Activated T-cell treated with anti-CD3 and anti-CD28 coated beads, Interleukin-2, amount 50 U/mL, for 72 hours (primary cell): ENCODE results near the gene LRRC4C. TPM values are rescaled to one million over a fixed set of nuclear protein-coding genes. Genes with fewer than 3 reads are reported as not detected.

ENCODE experiments used
- ATAC-seq, 2 donors: fragments of 150-1000 bp; cut with Tn5 transposase; replicated peaks in 1 of 2; 2 replicates each; pipeline ENCODE4 v1.10.0; 2021; ENCODE audit warnings: moderate library complexity in 2 of 2, mild to moderate bottlenecking in 1 of 2
- DNase-seq, 2 donors: peaks; one replicate each; pipeline ENCODE4 v3.0.0; 2021 to 2022; ENCODE audit warnings: mixed read lengths in 1 of 2
- H3K27ac Mint-ChIP-seq: one replicate; pipeline ENCODE4 v1.8.0; 2022; ENCODE audit warnings: mild to moderate bottlenecking, moderate library complexity, mixed read lengths
- H3K27me3 Mint-ChIP-seq: one replicate; pipeline ENCODE4 v1.8.0; 2022; ENCODE audit warnings: low read depth, mixed read lengths
- H3K36me3 Mint-ChIP-seq, 2 donors: one replicate each; pipeline ENCODE4 v1.8.0; 2022; ENCODE audit warnings: mixed read lengths in 2 of 2, mild to moderate bottlenecking in 1 of 2; ENCODE audit not compliant: insufficient read depth in 2 of 2
- H3K4me1 Mint-ChIP-seq: one replicate; pipeline ENCODE4 v1.8.0; 2022; ENCODE audit warnings: low read depth, mixed read lengths
- H3K4me3 Mint-ChIP-seq, 2 donors: one replicate each; pipeline ENCODE4 v1.8.0; 2022; ENCODE audit warnings: mild to moderate bottlenecking in 2 of 2, mixed read lengths in 2 of 2, moderate library complexity in 2 of 2
- H3K9me3 Mint-ChIP-seq, 2 donors: one replicate each; pipeline ENCODE4 v1.8.0; 2022; ENCODE audit warnings: mixed read lengths in 2 of 2
- total RNA-seq, 2 donors: library from RNA; stranded (reverse); gene quantifications; one replicate each; pipeline ENCODE4 v1.2.3, GENCODE V29; 2022

Gene LRRC4C
- total RNA-seq, 2 donors from 2014 or later: not detected

DNA sequence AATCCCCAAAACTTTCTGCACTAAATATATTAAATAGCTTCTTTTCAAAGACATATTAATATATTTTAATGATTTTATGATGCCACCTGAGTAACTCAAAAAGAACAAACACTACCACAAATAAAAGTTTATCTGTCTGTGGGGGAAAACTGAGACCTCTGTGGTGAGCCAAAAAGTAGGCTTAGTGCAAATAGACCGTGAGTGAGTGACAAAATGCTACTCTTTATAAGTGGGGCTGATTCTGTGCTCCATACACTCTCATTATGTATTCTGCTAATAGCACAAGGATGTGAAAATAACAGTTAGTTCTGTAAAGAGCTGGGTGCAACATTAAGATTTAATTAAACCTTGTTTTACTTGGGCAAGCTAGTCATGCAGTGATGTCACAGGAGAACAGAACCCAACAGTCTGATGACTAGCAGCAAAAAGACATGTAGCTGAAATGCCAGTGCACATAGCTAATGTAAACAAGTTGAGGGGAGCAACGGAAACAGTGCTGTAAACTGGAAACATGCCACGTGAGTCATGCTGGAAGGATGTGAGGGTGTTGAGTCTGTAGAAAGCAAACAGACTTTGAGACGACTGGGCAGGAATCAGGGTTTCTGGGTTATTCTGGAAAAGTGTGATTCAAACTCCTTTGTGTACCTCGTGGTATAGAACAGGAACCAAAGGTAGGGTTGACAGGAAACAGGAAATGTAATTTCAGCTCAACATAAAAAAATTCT is 1130.4 kb downstream of the LRRC4C start:
- ATAC-seq: no peak
- Mint-ChIP-seq H3K4me3 (no peak overlapping the region), H3K9me3 (peaks cover 1 to 8% of the 10 kb centered on the region in 2 donors), H3K4me1 (no peaks in the 10 kb centered on the region), H3K36me3 (no peaks in the 10 kb centered on the region), H3K27me3 (no peaks in the 10 kb centered on the region), H3K27ac (no peak overlapping the region)
- DNase-seq: no peak

DNA sequence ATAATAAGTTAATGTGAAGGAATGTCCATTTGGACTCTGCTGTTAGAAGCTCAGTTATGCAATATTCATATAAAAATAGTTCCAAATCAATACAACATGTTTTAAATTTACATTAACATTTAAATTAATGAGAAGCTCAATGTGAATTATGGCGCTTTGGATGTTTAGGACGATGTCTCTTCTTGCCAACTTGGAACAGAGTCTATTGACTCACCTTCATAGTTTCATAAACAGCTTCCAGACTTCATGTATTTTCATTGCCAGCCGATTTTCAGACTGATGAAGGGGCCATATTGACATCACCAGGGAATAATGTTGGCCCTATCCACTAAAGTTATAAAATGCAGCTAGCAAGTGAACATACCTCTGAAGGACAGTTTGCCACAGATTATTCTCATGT is 1136.2 kb downstream of the LRRC4C start:
- Mint-ChIP-seq H3K4me1 (no peaks in the 10 kb centered on the region), H3K4me3 (no peak overlapping the region), H3K27me3 (no peaks in the 10 kb centered on the region), H3K9me3 (peaks cover 1 to 5% of the 10 kb centered on the region in 2 donors), H3K36me3 (no peaks in the 10 kb centered on the region), H3K27ac (no peak overlapping the region)
- ATAC-seq: no peak
- no peak for DNase-seq

DNA sequence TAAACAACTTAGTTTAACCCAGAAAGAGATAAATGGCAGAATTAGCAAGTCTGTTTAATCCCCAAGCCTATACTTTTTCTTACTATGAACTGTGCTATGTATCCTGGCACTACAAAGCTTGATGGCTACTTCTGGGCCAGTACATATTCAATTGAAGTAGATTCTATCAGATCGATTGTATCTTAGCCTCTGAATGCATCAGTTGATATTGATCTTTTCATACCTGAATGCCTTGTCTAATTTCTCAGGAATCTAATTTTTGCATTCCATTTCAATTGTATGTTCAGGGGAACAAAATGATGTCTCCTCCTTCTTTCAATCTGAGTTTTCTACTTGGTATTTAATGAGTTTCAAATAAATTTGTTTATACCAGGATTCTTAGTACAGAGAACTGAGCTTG is 1137.9 kb downstream of the LRRC4C start:
- Mint-ChIP-seq H3K4me3 (no peak overlapping the region), H3K27me3 (no peaks in the 10 kb centered on the region), H3K9me3 (peaks cover 3 to 5% of the 10 kb centered on the region in 2 donors), H3K4me1 (no peaks in the 10 kb centered on the region), H3K27ac (no peak overlapping the region), H3K36me3 (no peaks in the 10 kb centered on the region)
- no peak for DNase-seq
- ATAC-seq: no peak

DNA sequence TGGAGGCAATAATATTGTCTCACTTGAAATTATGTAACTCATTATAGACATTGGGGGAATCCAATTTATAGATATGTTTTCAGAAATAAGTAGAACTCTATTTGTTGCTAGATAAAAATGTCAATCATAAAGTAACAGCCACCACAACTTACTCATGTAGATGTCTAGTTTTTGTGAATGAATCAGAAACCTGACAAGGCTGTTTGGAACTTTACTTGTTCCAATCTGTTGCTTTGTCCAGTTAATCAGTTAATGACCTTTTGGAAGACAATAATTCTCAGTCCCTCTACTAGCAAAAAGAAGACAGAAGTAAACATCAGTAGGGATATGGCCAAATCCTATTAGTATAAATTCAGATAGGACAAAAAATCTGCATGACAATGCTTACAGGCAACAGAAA is 1143.3 kb downstream of the LRRC4C start:
- Mint-ChIP-seq H3K27ac (no peak overlapping the region), H3K36me3 (no peaks in the 10 kb centered on the region), H3K9me3 (peaks cover 3 to 9% of the 10 kb centered on the region in 2 donors), H3K4me1 (no peaks in the 10 kb centered on the region), H3K27me3 (no peaks in the 10 kb centered on the region), H3K4me3 (no peak overlapping the region)
- ATAC-seq: no peak
- no peak for DNase-seq

DNA sequence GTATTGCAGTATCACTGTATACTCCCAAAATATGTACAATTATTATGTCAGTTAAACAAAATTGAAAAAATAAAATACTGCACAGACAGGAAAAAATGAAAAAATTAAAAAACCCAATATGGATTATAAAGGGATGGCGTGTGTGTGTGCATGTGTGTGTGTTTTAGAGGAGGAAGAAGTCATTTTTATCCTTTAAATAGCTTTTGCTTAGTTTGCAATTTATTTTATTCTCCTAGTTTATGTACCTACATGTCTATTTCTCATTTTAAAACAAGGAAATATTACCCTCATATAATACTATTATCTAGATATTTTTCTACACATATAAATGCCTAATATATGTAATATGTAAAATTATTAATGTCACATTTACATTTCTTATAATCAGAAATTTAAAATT is 1144.3 kb downstream of the LRRC4C start:
- Mint-ChIP-seq H3K36me3 (no peaks in the 10 kb centered on the region), H3K4me3 (no peak overlapping the region), H3K9me3 (peaks cover 3 to 9% of the 10 kb centered on the region in 2 donors), H3K27ac (no peak overlapping the region), H3K27me3 (no peaks in the 10 kb centered on the region), H3K4me1 (no peaks in the 10 kb centered on the region)
- DNase-seq: no peak
- no peak for ATAC-seq

DNA sequence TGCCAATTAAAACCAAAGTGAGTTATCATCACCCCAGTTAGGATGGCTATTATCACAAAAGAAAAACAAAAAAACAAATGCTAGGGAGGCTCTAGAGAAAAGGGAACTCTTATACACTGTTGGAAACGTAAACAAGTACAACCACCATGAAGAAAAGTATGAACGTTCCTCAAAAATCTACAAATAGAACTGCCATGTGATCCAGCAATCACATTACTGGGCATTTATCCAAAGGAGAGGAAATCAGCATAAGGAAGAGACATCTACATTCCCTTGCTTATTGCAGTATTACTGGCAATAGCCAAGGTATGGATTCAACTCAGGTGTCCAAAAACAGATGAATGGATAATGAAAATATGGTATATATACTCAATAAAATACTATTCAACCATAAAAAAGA is 1145.1 kb downstream of the LRRC4C start:
- DNase-seq (no peak), ATAC-seq (no peak)
- H3K27ac Mint-ChIP-seq: no peak overlapping the region
- H3K9me3 Mint-ChIP-seq: peaks cover 3 to 9% of the 10 kb centered on the region in 2 donors
- H3K27me3 Mint-ChIP-seq: no peaks in the 10 kb centered on the region
- no peaks in the 10 kb centered on the region for H3K36me3 Mint-ChIP-seq
- no peaks in the 10 kb centered on the region for H3K4me1 Mint-ChIP-seq
- H3K4me3 Mint-ChIP-seq: no peak overlapping the region

DNA sequence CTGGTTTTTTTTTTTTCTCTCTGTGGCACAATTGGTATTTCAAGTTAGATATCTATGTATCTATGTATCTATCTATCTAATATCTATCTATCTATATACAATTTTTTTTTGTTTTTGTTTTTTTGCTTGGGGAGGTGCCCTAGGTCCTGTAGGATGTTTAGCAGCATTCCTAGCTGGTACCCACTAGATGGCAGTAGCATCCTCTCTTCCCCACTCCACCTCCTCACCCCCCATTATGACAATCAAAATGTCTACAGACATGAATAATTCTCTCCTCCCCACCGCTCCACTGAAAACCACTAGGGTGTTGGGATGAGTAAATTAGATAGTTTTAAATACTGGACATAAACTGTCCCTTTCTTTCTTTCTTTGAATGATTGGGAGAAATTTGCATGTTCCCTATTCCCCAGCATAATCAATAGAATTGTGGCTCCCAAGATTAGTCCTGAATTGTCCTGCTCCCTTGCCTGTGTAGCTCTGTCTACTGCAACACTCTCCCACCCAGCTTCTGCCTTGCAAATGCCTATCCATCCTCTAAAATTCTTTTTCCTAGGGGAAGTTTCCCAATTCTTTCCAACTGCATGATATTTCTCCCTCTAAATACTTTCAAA is 1152.4 kb downstream of the LRRC4C start:
- DNase-seq (no peak), ATAC-seq (no peak)
- H3K4me3 Mint-ChIP-seq: no peak overlapping the region
- no peaks in the 10 kb centered on the region for H3K36me3 Mint-ChIP-seq
- no peaks in the 10 kb centered on the region for H3K27me3 Mint-ChIP-seq
- no peaks in the 10 kb centered on the region for H3K4me1 Mint-ChIP-seq
- no peak overlapping the region for H3K27ac Mint-ChIP-seq
- H3K9me3 Mint-ChIP-seq: peaks cover 2 to 3% of the 10 kb centered on the region in 2 donors

DNA sequence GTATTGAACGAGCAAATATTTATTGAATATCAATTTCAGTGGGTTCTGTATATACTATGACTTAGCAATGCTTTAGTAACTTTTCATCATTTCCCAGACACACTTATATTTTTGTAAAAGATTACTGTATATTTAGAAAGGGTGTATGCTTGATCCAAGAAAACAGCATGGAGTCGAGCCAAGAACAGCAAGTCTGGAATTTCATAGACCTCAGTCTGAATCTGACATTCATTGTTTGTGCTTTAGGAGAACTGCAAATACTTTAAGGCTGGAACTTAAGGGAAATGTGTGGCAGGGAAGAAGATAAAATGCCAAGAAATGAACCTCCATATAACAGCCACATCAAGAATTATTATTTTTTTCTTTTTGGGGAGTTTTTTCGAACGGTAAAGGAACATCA is 1156.8 kb downstream of the LRRC4C start:
- DNase-seq: no peak

DNA sequence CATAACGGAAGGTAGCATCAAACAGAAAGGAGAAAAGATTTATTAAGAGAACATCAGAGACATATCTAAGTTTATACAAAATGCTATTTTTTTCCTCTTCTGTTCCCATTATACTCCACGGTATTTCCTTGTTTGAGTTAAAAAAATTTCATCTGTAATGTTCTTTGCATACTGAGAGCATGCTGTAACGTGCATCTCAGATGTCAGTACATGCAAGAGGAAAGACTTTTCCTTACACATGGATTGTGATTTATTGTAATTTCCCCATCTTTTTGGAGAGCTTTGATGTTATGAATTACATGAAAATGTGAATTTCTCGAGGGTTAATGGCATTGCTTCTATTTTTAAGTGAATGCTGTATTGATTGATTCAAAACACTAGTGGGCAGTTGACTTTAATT is 1164.0 kb downstream of the LRRC4C start:
- no peak for ATAC-seq
- no peak overlapping the region for H3K27ac Mint-ChIP-seq
- H3K9me3 Mint-ChIP-seq: peaks cover 2 to 4% of the 10 kb centered on the region in 2 donors
- no peak overlapping the region for H3K4me3 Mint-ChIP-seq
- peaks cover 16% of the 10 kb centered on the region for H3K27me3 Mint-ChIP-seq
- peaks cover 3 to 5% of the 10 kb centered on the region in 2 donors for H3K36me3 Mint-ChIP-seq
- peaks cover 9% of the 10 kb centered on the region for H3K4me1 Mint-ChIP-seq
- no peak for DNase-seq

More for the DNA sequence above, 1156.8 kb downstream of the LRRC4C start:
- H3K36me3 Mint-ChIP-seq: no peaks in the 10 kb centered on the region
- H3K4me1 Mint-ChIP-seq: no peaks in the 10 kb centered on the region
- H3K4me3 Mint-ChIP-seq: no peak overlapping the region
- no peak overlapping the region for H3K27ac Mint-ChIP-seq
- H3K9me3 Mint-ChIP-seq: peaks cover 4 to 7% of the 10 kb centered on the region in 2 donors
- no peak for ATAC-seq
- no peaks in the 10 kb centered on the region for H3K27me3 Mint-ChIP-seq

DNA sequence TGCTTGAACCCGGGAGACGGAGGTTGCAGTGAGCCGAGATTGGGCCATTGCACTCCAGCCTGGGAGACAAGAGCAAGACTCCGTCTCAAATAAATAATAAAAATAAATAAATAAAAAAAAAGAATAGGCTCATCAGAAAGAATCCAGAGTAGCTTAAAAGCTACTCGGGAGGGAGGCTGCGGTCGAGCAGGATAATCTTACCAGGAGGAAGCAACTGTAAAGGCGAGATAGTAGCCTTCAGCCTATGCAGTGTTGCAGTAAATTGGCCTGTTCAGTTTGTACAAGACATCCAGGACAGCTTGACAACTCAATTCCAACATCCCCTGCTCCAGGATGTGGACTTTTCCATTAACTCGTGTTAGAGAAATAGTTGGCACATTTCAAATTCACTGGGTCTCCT is 1164.7 kb downstream of the LRRC4C start:
- peaks cover 2 to 4% of the 10 kb centered on the region in 2 donors for H3K9me3 Mint-ChIP-seq
- H3K4me1 Mint-ChIP-seq: peaks cover 9% of the 10 kb centered on the region
- H3K27me3 Mint-ChIP-seq: peaks cover 16% of the 10 kb centered on the region
- no peak for DNase-seq
- H3K27ac Mint-ChIP-seq: no peak overlapping the region
- H3K36me3 Mint-ChIP-seq: peaks cover 3 to 5% of the 10 kb centered on the region in 2 donors
- no peak for ATAC-seq
- H3K4me3 Mint-ChIP-seq: no peak overlapping the region

DNA sequence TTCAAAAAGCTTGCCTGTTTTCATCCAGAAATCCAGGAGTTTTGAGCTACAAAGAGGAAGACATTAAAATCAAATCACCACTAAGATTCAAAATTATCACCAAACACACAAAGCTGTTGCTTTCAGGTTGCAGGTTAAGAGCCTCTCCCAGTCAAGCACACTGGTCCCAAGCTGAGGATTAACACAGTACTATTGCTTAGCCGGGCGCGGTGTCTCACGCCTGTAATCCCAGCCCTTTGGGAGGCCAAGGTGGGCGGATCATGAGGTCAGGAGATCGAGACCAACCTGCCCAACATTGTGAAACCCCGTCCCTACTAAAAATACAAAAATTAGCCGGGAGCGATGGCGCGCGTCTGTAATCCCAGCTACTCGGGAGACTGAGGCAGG is 1165.1 kb downstream of the LRRC4C start:
- H3K27ac Mint-ChIP-seq: no peak overlapping the region
- peak overlapping the region in 1 of 2 donors; percentile 86 for H3K4me3 Mint-ChIP-seq
- H3K9me3 Mint-ChIP-seq: peaks cover 2% of the 10 kb centered on the region in 2 donors
- H3K36me3 Mint-ChIP-seq: peaks cover 3 to 5% of the 10 kb centered on the region in 2 donors
- peaks cover 16% of the 10 kb centered on the region for H3K27me3 Mint-ChIP-seq
- ATAC-seq (no peak), DNase-seq (no peak)
- H3K4me1 Mint-ChIP-seq: peaks cover 9% of the 10 kb centered on the region

DNA sequence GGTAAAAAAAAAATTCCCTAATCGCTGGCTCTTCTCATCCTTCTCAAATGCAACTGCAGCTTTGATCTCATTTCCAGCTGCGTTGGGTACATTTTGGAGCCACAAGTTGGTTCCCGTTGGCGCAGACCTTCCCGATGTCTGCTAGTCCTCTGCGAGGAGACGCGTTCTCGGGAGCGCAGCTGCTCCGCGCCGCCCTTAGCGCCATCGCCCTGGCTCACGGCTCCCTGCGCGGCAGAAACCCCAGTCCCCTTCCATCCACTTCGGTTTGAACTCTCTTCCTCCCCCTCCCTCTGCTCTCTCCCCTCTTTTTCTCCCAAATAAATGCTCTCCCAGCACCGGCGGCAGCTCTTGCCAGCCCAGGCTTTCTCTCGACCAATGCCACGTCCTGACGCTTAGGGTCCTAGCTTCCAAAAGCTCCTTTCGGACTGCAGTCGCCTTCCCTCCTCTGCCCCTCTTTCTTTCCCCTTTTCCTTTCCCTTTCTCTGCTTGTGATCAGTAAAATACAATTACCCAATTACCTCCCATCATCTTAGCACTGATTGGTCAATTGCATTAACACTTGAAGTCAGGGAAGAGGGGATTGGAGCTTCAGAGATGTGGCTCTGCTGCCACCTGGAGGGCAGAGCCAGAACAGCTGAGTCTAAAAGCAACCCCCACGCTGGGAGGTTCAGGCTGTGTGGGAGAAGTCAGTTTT is 1165.7 kb downstream of the LRRC4C start:
- H3K4me1 Mint-ChIP-seq: peaks cover 9% of the 10 kb centered on the region
- H3K27me3 Mint-ChIP-seq: peaks cover 16% of the 10 kb centered on the region
- DNase-seq (peak; percentile 14 to 27), ATAC-seq (peak; percentile 54 to 58)
- H3K4me3 Mint-ChIP-seq: peak overlapping the region; percentile 62 to 86
- peaks cover 3 to 5% of the 10 kb centered on the region in 2 donors for H3K36me3 Mint-ChIP-seq
- H3K9me3 Mint-ChIP-seq: peaks cover 2% of the 10 kb centered on the region in 2 donors
- H3K27ac Mint-ChIP-seq: no peak overlapping the region

DNA sequence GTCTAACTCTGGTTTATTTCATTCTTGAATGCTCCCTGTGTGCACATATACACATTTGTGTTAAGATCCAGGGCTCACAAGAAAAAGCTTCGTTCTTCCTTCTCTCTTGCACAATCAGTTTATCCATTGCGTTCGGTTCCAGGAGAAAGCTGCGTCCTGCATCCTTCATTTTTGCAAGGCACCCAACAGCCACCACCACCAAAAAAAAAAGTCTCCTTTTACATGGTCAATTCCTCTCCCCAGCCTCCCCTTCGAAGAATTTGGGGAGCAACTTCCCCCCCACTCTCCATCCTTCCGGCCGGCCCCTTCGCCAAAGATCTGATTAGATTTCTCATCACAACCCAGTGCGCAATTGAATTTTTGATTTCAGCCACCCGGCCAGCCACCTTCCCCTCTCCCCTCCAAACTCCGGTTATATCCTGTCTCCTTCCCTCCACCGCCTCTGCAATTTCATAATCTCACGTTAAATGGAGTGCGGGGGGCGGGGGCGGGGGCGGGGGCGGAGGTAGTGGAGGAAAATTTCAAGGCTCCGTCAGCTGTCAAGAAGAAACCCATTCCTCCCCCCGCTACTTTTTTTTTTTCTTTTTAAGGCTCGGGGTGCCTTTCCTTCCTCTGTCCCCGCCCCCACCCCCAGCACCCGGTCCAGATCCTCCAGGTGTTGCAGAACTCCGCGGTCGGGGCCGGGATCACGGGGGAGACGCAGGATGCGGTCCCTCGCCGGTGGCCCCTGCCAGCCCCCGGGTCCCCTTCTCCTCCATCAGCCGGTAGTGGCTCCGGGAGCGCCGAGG is 1166.5 kb downstream of the LRRC4C start:
- H3K9me3 Mint-ChIP-seq: no peaks in the 10 kb centered on the region
- ATAC-seq: no peak
- H3K36me3 Mint-ChIP-seq: peaks cover 3 to 5% of the 10 kb centered on the region in 2 donors
- no peak for DNase-seq
- no peak overlapping the region for H3K27ac Mint-ChIP-seq
- H3K4me3 Mint-ChIP-seq: peak overlapping the region; percentile 62 to 86
- peaks cover 9% of the 10 kb centered on the region for H3K4me1 Mint-ChIP-seq
- peaks cover 16% of the 10 kb centered on the region for H3K27me3 Mint-ChIP-seq
